IgD-negative memory B cell (primary cell): Measurements from ENCODE around the gene SH3GL3. TPM values are rescaled to one million over a fixed set of nuclear protein-coding genes. Genes with fewer than 3 reads are reported as not detected.
A peak's percentile ranks its signal among the peaks of the same experiment; 100 is the strongest.

Experiments used
- H3K27ac Mint-ChIP-seq, 3 donors: one replicate each; pipeline ENCODE4 v1.8.0; 2020 to 2022; ENCODE audit warnings: mild to moderate bottlenecking in 3 of 3, mixed read lengths in 3 of 3, moderate library complexity in 1 of 3
- H3K27me3 Mint-ChIP-seq: one replicate; pipeline ENCODE4 v1.8.0; 2021; ENCODE audit warnings: mixed read lengths
- H3K36me3 Mint-ChIP-seq: one replicate; pipeline ENCODE4 v1.8.0; 2020; ENCODE audit warnings: mild to moderate bottlenecking, mixed read lengths
- H3K4me1 Mint-ChIP-seq, 3 donors: one replicate each; pipeline ENCODE4 v1.8.0; 2020 to 2022; ENCODE audit warnings: mixed read lengths in 3 of 3, mild to moderate bottlenecking in 1 of 3
- H3K4me3 Mint-ChIP-seq, 4 donors: one replicate each; pipeline ENCODE4 v1.8.0; 2020 to 2022; ENCODE audit warnings: mild to moderate bottlenecking in 4 of 4, mixed read lengths in 4 of 4, moderate library complexity in 3 of 4
- H3K9me3 Mint-ChIP-seq, 3 donors: one replicate each; pipeline ENCODE4 v1.8.0; 2020 to 2021; ENCODE audit warnings: mixed read lengths in 3 of 3, mild to moderate bottlenecking in 1 of 3
- polyA plus RNA-seq: library from polyadenylated mRNA; unstranded; fragments of 300-500 nt; fragmentation: Illumina TruSeq; gene quantifications from one replicate; pipeline ENCODE4 v1.2.3, GENCODE V29; 2021

SH3GL3 gene
- polyA plus RNA-seq, 1 donor from 2014 or later = not detected

- no peaks in the 10 kb centered on the region for H3K36me3 Mint-ChIP-seq
- no peaks in the 10 kb centered on the region for H3K27me3 Mint-ChIP-seq
- no peaks in the 10 kb centered on the region for H3K4me1 Mint-ChIP-seq
- H3K27ac Mint-ChIP-seq = no peak overlapping the region
- peaks cover 2 to 7% (median 4%) of the 10 kb centered on the region in 3 donors for H3K9me3 Mint-ChIP-seq
- H3K4me3 Mint-ChIP-seq = no peak overlapping the region
Measured at GRCh38 chr15:83616840-83617239, 169.7 kb downstream of the SH3GL3 start.

- H3K9me3 Mint-ChIP-seq = peaks cover 0 to 7% (median 0%) of the 10 kb centered on the region in 3 donors
- peaks cover 4% of the 10 kb centered on the region for H3K27me3 Mint-ChIP-seq
- H3K4me1 Mint-ChIP-seq = no peaks in the 10 kb centered on the region
- no peak overlapping the region for H3K4me3 Mint-ChIP-seq
- H3K27ac Mint-ChIP-seq = no peak overlapping the region
- no peaks in the 10 kb centered on the region for H3K36me3 Mint-ChIP-seq
Measured at GRCh38 chr15:83626171-83626802, 179.1 kb downstream of the SH3GL3 start.

GRCh38 chr15:83631534-83631933, 184.4 kb downstream of the SH3GL3 start:
- H3K9me3 Mint-ChIP-seq = peaks cover 0 to 12% (median 11%) of the 10 kb centered on the region in 3 donors

GRCh38 chr15:83643201-83643600, 196.1 kb downstream of the SH3GL3 start:
- peak overlapping the region in 1 of 3 donors; percentile 0 for H3K27ac Mint-ChIP-seq
- H3K27me3 Mint-ChIP-seq = no peaks in the 10 kb centered on the region
- H3K36me3 Mint-ChIP-seq = no peaks in the 10 kb centered on the region
- H3K4me3 Mint-ChIP-seq = no peak overlapping the region
- peaks cover 0 to 15% (median 9%) of the 10 kb centered on the region in 3 donors for H3K9me3 Mint-ChIP-seq
- H3K4me1 Mint-ChIP-seq = peaks cover 0 to 2% (median 0%) of the 10 kb centered on the region in 3 donors

More at GRCh38 chr15:83631534-83631933, 184.4 kb downstream of the SH3GL3 start:
- no peaks in the 10 kb centered on the region for H3K4me1 Mint-ChIP-seq
- H3K27ac Mint-ChIP-seq = no peak overlapping the region
- H3K4me3 Mint-ChIP-seq = no peak overlapping the region
- no peaks in the 10 kb centered on the region for H3K36me3 Mint-ChIP-seq
- H3K27me3 Mint-ChIP-seq = no peaks in the 10 kb centered on the region

- Mint-ChIP-seq H3K27me3 (no peaks in the 10 kb centered on the region), H3K36me3 (no peaks in the 10 kb centered on the region)
Measured at GRCh38 chr15:83644439-83644838, 197.3 kb downstream of the SH3GL3 start.

GRCh38 chr15:83650831-83651230, 203.7 kb downstream of the SH3GL3 start:
- no peaks in the 10 kb centered on the region for H3K36me3 Mint-ChIP-seq
- H3K27me3 Mint-ChIP-seq = peaks cover 15% of the 10 kb centered on the region
- no peak overlapping the region for H3K4me3 Mint-ChIP-seq
- peaks cover 0 to 5% (median 0%) of the 10 kb centered on the region in 3 donors for H3K9me3 Mint-ChIP-seq
- H3K4me1 Mint-ChIP-seq = peaks cover 0 to 2% (median 0%) of the 10 kb centered on the region in 3 donors
- H3K27ac Mint-ChIP-seq = no peak overlapping the region

More at GRCh38 chr15:83644439-83644838, 197.3 kb downstream of the SH3GL3 start:
- H3K27ac Mint-ChIP-seq = no peak overlapping the region
- H3K4me1 Mint-ChIP-seq = peaks cover 0 to 2% (median 0%) of the 10 kb centered on the region in 3 donors
- H3K4me3 Mint-ChIP-seq = peak overlapping the region in 1 of 4 donors; percentile 6
- H3K9me3 Mint-ChIP-seq = peaks cover 0 to 15% (median 5%) of the 10 kb centered on the region in 3 donors

GRCh38 chr15:83651541-83651940, 204.4 kb downstream of the SH3GL3 start:
- Mint-ChIP-seq H3K36me3 (no peaks in the 10 kb centered on the region), H3K27me3 (peaks cover 15% of the 10 kb centered on the region)

GRCh38 chr15:83652626-83653204, 205.6 kb downstream of the SH3GL3 start:
- Mint-ChIP-seq H3K4me3 (no peak overlapping the region), H3K9me3 (peaks cover 0 to 5% (median 2%) of the 10 kb centered on the region in 3 donors), H3K27ac (no peak overlapping the region), H3K36me3 (no peaks in the 10 kb centered on the region), H3K27me3 (peaks cover 15% of the 10 kb centered on the region), H3K4me1 (peaks cover 0 to 2% (median 0%) of the 10 kb centered on the region in 3 donors)

More at GRCh38 chr15:83651541-83651940, 204.4 kb downstream of the SH3GL3 start:
- Mint-ChIP-seq H3K9me3 (peaks cover 0 to 5% (median 0%) of the 10 kb centered on the region in 3 donors), H3K4me3 (no peak overlapping the region), H3K4me1 (peaks cover 0 to 2% (median 0%) of the 10 kb centered on the region in 3 donors), H3K27ac (no peak overlapping the region)

- Mint-ChIP-seq H3K36me3 (no peaks in the 10 kb centered on the region), H3K9me3 (peaks cover 0 to 5% (median 2%) of the 10 kb centered on the region in 3 donors), H3K27me3 (peaks cover 15% of the 10 kb centered on the region), H3K4me3 (no peak overlapping the region), H3K4me1 (peaks cover 0 to 2% (median 0%) of the 10 kb centered on the region in 3 donors), H3K27ac (no peak overlapping the region)
Measured at GRCh38 chr15:83653288-83653638, 206.1 kb downstream of the SH3GL3 start.

GRCh38 chr15:83653639-83654378, 206.7 kb downstream of the SH3GL3 start, which contains the start of gene ADAMTSL3:
Gene ADAMTSL3, plus strand, starts transcription at chr15:83654123. Its CDS starts 1,639 bp downstream, at chr15:83655762.
- Mint-ChIP-seq H3K4me3 (no peak within 1 kb of the TSS), H3K4me1 (peaks cover 0 to 2% (median 0%) of the 10 kb centered on the region in 3 donors), H3K27ac (no peak within 1 kb of the TSS), H3K9me3 (peaks cover 0 to 5% (median 2%) of the 10 kb centered on the region in 3 donors), H3K36me3 (no peaks in the 10 kb centered on the region), H3K27me3 (peaks cover 15% of the 10 kb centered on the region)

- peaks cover 0 to 2% (median 0%) of the 10 kb centered on the region in 3 donors for H3K4me1 Mint-ChIP-seq
Measured at GRCh38 chr15:83654379-83655236, 207.5 kb downstream of the SH3GL3 start.

GRCh38 chr15:83655237-83655616, 208.1 kb downstream of the SH3GL3 start:
- Mint-ChIP-seq H3K4me1 (peaks cover 0 to 2% (median 0%) of the 10 kb centered on the region in 3 donors), H3K27ac (no peak overlapping the region), H3K36me3 (no peaks in the 10 kb centered on the region), H3K4me3 (no peak overlapping the region), H3K27me3 (peaks cover 15% of the 10 kb centered on the region), H3K9me3 (peaks cover 2 to 5% (median 4%) of the 10 kb centered on the region in 3 donors)

More at GRCh38 chr15:83654379-83655236, 207.5 kb downstream of the SH3GL3 start:
- H3K27ac Mint-ChIP-seq = no peak overlapping the region
- no peak overlapping the region for H3K4me3 Mint-ChIP-seq
- H3K9me3 Mint-ChIP-seq = peaks cover 2 to 5% (median 4%) of the 10 kb centered on the region in 3 donors
- peaks cover 15% of the 10 kb centered on the region for H3K27me3 Mint-ChIP-seq
- no peaks in the 10 kb centered on the region for H3K36me3 Mint-ChIP-seq

GRCh38 chr15:83656192-83656591, 209.1 kb downstream of the SH3GL3 start:
- Mint-ChIP-seq H3K4me3 (no peak overlapping the region), H3K27me3 (peaks cover 15% of the 10 kb centered on the region), H3K36me3 (no peaks in the 10 kb centered on the region), H3K27ac (no peak overlapping the region), H3K4me1 (peaks cover 0 to 2% (median 0%) of the 10 kb centered on the region in 3 donors), H3K9me3 (peaks cover 2 to 5% (median 4%) of the 10 kb centered on the region in 3 donors)

GRCh38 chr15:83656943-83657528, 209.9 kb downstream of the SH3GL3 start:
- no peak overlapping the region for H3K4me3 Mint-ChIP-seq
- H3K36me3 Mint-ChIP-seq = no peaks in the 10 kb centered on the region
- H3K27ac Mint-ChIP-seq = no peak overlapping the region
- H3K9me3 Mint-ChIP-seq = peaks cover 2 to 4% (median 4%) of the 10 kb centered on the region in 3 donors
- H3K27me3 Mint-ChIP-seq = peaks cover 15% of the 10 kb centered on the region
- H3K4me1 Mint-ChIP-seq = peaks cover 0 to 2% (median 0%) of the 10 kb centered on the region in 3 donors
